HuH-7.5 (cell line): ENCODE measurements around the gene CTDSP2.
"Not testable (repeated sequence)": the region's sequence is repeated elsewhere in the genome, so short reads cannot be mapped to it uniquely, and the experiment has no call there.

Experiments used
- DNase-seq: peaks from one replicate; pipeline ENCODE4 v3.0.0; 2011; ENCODE audit warnings: low spot score

The CTDSP2 gene

DNA sequence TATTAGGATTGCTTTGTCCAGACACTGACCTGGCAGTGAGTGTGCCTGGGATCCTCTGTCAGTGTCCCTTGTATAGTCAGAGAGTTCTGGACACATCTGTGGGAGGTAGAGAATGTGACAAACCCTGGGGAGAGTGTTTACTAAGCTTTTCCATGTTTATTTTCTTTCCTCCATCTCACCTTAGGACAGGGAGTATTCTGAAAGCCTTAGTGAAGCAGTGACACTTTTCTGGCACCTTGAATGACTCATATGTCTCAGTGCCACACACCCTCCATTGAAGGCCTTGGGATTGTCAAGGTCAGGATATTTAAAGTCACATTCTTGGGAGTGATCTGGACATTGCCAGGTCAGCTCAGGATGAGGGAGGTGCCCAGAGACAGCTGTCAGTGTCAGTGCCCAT is 34.9 kb upstream of the CTDSP2 start:
- DNase-seq, result no peak

DNA sequence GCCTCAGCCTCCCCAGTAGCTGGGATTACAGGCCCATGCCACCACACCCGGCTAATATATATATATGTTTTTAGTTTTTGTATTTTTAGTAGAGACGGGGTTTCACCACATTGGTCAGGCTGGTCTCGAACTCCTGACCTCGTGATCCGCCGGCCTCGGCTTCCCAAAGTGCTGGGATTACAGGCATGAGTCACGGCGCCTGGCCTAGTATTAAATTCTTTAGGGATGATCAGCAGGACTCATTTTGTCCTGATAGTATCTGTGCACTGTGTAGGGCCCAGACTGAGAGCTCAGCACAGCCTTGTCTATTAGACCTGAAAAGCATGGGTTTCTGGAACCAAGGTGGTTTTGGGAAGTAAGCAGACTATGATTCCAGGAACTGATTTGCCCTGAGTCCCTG is 34.5 kb upstream of the CTDSP2 start:
- DNase-seq, result not testable (repeated sequence)

DNA sequence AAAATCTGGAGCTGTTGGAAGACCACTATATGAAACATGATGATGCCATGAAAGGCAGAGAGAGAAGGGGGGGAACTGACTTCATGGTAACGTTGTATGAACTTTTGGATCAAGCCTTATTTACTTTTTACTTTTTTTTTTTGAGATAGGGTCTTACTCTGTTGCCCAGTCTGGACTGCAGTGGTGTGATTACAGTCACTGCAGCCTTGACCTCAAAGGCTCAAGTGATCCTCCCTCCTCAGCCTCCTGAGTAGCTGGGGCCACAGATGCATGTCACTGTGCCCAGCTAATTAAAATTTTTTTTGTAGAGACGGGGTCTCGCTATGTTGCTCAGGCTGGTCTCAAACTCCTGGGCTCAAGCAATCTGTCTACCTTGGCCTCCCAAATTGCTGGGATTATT is 31.3 kb upstream of the CTDSP2 start:
- DNase-seq, result no peak

DNA sequence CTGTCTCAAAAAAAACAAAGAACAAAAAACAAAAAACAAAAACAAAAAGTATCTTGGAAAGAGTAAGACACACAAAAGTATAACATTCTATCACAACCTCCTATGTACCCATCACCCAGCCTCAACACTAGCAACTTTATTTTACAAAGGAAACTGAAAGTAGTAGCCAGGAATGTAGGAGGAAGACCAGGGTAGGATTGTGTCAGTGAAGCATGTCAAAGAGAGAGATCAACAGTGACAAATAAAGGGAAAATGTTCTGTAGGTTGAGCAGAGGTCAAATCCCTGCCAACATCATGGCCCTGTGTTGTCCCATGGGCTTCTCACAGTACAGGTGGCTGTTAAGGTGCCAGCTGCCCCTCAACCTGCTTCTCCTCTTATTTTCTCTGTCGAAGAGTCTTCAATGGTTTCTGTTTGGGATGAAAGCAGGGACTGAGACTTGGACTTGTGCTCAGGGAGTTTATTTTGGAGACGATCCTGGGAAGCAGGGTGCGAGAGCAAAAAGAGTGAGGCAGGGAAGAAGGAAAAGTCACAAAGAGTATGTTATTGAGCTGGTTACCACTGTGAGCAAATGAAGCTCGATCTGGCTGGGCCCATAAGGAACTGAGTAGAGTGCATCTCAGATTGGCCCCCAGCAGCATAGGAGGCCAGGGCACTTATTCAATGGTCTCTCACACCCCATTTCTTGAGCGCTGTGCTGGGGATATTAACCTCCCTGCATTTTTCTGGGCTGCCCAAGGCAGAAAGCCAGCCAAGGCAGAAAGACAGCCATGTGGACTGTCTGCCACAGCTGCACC is 29.4 kb upstream of the CTDSP2 start:
- no peak for DNase-seq

DNA sequence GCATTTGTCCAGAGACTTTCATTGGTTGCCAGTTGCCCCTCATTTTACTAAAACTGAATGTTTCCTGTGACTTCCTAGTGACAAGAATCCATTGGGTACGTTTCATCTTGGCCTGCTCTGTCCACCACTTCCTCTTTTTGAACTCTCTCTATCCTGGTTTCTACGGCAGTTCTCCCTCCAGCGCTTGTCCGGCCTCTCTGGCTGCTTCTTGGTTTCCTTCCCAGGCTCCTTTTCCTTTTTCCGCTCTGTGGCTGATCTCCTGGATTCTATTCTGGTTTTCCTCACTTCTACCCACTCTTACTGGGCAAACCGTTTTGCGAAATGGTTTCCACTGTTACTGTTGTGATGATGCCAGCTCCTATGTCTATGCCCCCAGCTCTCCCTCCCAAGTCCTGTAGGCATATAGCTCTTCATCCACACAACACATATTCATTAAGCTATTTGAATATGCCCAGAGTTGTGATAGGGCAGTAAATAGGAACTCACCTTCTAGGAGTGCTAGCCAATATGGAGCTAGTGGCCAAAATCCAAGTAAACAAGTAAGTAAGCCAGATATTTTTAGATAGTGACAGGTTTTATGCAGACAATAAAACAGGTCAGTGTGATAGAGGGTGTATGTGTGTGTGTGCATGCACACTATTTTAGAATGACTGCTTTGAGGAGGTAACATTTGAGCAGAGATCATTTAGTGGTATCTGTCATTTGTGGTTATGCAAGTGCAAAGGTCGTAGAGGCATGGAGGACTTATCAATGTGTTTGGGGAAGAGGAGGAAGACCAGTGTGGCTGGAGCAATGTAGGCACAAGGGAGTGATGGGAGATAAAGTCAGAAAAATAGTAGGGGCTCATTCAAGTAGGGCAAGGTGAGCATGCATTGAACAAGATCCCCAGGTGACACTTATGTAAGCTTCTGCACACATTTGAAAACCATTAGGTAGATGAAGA is 27.9 kb upstream of the CTDSP2 start:
- no peak for DNase-seq

DNA sequence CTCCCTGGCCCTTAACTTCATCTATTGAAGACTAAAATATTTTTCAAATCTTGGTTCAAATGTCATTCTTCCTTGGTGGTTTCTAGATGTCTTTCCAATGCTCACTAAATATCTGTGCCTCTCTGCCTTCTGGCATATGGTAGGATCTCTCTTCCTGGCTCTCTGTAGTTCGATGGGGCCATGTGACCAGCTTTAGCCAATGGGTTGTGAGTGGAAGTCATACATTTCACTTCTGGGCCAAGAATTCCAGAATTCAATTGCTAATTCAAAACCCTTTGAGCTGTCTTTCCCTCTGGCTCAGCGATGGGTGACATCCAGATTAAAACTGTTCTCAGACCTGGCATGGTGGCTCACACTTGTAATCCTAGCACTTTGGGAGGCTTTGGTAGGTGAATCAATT is 25.8 kb upstream of the CTDSP2 start:
- DNase-seq, result no peak

DNA sequence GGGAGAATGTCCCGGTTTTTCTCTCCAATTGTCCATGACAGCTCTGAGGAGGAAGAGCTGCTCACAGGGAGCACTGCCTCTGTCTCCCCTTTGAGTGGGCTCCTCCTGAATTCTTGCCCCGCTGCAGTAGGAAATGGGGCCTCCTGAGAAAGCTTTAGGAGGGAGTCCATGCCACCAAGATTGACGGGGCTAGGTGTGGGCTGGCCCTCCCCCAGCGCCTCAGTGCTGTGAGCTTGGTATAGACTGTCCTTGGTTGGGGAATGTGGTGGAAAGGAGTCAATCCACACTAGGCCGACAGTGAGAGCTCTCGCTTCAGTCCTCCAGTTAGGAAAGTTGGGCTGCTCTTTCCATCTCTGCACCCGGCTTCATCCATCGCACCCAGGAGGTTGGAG is 23.4 kb upstream of the CTDSP2 start:
- no peak for DNase-seq

DNA sequence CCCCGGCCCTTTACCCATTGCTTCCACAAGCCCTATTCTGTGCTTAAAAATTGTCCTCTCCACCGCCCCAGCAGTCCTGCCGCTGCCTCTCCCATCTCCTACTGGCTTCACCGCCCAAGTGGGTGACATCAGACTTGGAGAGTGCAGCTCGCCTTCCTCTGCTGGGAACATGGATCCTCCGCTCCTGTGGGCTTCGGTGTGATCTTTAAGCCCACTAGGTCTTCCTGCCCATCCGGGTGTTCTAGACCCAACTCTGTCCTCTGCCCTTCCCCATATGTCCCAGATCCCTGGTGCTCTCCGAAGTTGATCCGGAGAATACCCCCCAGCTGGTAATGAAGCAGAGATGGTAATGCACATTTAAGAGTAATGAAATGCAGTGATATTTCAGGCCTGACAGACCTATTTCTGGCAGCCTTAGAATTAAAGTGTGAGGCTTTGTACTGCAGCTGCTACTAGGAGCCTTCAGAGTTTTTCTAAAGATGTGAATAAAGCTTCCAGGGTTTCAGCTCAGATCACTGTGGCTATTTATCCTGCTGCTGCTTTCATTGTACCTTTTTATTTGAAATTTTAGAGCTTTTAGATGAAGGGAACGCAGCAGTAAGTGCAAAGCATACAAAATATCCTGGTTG is 22.9 kb upstream of the CTDSP2 start:
- DNase-seq, result no peak

DNA sequence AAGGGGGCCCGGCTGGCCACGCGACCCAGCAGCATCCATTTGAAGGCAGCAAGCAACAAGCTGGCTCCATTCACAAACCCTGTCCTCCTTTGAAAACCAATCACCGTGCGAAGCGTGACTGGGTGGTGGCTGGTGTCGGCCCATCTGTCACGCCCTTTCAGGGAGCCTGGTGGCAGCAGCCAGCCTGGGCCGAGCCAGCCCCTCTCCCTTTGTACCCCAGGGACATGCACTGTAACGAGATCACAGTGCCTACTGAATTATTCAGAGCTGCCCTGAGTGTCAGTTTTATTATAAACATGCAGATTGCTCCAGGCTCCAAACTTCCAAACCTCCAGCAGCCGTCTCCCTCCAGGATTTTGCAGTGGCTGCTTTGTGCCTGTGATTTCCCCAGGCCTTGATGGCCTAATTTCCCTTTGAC is 22.3 kb upstream of the CTDSP2 start:
- DNase-seq, result no peak

DNA sequence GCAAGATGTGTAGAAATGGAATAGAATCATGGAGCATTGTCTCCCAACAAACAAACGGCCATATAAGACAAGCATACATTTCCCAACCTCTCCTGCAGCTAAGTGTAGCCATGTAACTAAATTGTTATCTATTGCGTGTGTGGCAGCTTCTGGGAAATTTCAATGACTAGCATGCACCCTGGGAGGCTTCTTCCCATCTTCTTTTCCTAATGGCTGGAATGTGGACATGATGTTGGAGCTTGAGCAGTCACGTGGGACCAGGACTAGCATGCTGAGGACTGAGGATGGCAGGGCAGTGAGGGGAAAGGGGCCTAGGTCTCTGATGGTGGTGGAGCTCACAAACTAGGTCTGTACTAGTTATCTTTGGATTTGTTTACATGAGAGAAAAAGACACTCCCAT is 21.7 kb upstream of the CTDSP2 start:
- no peak for DNase-seq

DNA sequence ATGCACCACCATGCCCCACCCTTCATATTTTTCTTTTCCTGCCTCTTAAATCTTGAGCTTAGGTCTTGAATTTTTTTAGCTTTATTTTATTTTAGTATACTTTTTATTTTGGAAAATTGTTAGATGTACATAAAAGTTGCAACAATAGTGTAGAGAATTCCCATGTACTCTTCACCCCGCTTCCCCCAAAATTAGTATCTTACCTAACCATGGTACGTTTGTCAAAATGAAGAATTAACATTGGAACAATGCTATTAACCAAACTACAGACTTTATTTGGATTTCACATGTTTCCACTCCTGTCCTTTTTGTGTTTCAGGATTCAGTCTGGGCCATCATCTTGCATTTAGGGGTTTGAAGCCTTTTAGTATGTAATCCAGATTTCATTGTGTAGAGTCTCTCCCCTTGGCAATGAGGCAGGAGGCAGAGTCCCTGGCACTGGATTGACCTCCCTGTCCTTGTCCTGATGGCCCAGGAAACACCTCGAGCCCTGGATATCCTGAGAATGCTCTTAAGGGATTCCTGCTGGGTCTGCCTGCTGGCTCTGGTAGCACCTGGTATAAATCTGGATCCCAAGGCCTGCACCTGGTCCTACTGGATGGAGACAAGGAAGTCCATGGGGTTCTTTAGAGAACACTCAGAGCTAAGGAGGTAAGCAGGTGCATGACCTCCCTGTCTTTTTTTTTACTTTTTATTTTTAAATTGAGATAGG is 19.9 kb upstream of the CTDSP2 start:
- DNase-seq, result no peak

DNA sequence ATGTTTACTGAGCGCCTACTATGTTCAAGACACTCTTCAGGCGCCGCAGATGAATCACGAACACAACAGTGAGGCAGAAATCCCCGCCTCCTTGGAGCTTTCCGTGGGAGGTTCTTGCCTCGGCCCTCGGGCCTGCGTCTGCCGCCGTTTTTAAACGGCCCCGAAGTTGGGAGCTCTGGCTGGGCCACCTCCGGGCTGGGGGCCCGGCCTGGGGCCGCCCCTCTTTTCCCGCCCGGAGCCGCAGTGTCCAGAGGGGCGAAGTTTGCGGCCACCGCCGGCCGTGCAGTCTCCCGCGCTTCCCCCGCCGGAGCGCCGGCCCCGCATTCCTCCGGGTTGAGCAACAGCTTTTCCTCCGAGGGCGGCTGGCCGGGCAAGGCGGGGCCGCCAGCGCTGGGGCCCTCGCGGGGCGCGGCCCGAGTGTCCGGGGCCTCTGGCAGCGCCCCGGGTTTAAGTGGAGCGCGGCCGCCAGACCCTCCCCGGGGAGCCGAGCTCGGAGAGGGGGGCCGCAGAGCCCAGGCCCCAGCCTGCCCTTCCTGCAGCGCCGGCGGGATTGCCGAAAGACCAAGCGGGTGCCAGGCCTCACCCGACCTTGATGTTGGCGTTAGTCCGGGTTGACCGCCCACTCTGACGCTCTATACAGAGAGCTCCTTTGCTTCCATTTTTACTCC is 18.7 kb upstream of the CTDSP2 start:
- peak; percentile 87 for DNase-seq

DNA sequence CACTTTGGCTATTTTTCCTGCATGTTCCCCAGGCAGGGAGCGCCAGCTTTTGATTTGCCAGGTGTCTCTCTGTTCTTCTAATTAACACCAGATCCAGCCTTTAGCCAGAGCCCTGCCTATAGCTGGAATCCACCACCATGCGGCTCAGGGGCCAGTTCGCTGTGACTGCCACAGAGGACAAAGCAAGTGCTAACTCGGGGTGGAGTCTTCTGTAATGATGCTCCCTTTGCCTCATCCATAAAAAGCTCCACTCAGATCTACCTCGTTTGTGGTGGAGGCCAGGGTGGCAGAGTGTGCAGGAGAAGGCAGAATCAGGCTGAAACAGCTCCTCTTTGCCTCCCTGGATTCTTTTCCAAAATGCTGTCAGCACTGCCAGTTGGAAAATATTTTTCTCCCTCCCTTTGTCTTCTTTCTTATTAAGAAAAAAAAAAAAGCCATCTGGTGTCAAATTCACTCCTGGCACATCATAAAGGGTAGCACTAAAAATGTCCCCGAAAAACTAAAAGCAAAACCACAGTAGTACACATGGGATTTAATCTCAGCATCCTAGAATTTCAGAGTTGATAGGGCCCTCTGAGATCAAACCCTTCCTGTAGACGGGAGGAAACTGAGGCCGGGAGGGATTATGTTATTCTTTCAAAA is 18.0 kb upstream of the CTDSP2 start:
- peak; percentile 47 for DNase-seq

DNA sequence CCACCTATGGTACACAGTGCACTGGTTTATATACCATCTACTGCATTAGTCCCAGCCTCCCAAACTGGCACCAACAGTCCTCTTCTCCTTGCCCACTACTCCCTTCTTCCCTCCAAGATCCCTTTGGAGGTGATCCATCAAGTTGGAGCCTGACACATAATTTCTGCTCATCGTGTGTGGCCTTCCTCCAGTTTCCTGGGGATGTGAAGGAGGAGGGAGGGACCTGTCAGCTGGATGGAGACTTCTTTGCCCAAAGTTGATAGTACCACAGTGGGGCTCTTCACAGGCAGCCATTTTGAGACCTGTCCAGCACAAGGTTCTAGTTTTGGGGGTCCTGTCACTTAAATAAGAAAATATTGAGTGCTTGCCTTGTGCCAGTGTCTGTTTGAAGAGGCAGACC is 17.1 kb upstream of the CTDSP2 start:
- DNase-seq, result no peak

DNA sequence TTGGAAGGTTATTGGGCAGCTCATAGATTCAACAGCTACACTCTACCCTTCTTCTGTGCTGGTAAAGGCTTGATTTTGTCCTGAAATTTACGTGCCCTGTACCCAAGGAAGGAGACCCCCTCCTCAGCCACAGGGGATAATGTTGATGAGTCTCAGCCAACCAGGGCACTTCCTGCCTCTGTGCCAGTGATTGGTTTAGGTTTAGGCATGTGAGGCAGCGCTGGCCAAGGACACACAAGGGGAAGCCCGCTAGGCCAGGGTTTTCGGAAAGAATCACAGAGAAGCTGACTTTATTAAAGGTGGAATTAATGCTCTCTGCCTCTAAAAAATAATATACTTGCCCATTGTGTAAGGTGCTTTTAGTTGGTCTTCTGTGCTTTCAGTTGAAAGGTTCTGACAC is 15.4 kb upstream of the CTDSP2 start:
- no peak for DNase-seq

DNA sequence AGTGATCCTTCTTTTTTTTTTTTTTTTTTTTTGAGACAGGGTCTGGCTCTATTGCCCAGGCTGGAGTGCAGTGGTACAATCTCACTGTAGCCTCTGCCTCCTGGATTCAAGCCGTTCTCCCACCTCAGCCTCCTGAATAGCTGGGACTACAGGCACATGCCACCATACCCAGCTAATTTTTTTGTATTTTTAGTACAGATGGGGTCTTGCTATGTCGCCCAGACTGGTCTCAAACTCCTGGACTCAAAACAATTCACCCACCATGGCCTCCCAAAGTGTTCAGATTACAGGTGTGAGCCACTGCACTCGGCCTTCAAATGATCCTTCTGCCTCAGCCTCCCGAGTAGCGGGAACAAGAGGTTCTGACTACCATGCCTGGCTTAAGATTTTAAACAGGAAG is 14.4 kb upstream of the CTDSP2 start:
- DNase-seq, result not testable (repeated sequence)

DNA sequence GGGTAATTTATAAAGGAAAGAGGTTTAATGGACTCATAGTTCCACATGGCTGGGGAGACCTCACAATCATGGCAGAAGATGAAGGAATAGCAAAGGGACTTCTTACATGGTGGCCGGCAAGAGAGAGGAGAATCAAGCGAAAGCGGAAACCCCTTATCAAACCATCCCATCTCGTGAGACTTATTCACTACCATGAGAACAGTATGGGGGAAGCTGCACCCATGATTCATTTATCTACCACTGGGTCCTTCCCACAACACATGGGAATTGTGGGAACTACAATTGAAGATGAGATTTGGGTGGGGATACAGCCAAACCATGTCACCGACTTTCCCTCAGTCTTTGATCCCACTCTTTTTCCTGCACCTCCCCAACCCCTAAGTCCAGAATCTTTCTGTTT is 12.6 kb upstream of the CTDSP2 start:
- DNase-seq, result no peak

DNA sequence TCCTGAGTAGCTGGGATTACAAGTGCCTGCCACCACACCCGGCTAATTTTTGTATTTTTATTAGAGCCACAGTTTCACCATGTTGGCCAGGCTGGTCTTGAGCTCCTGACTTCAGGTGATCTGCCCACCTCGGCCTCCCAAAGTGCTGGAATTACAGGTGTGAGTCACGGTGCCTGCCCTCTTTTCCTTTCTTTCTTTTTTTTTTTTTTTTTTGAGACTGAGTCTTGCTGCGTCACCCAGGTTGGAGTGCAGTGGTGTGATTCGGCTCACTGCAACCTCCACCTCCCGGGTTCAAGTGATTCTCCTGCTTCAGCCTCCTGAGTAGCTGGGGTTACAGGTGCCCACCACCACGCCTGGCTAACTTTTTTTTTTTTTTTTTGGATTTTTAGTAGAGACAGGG is 11.6 kb upstream of the CTDSP2 start:
- DNase-seq, result not testable (repeated sequence)

DNA sequence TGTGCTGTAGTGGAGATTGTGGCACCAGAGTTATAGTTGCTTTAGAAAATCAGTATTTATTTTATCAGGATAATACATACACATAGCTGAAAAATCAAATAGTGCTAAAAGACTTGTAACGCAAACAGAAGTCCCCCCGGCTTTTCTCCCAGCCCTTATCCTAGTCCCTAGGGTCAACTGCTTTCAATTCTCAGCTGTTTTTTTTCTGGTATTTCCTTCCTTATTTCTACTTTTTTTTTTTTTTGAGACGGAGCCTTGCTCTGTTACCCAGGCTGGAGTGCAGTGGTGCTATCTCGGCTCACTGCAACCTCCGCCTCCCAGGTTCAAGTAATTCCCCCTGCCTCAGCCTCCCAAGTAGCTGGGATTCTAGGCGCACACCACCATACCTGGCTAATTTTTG is 8.4 kb upstream of the CTDSP2 start:
- no peak for DNase-seq

DNA sequence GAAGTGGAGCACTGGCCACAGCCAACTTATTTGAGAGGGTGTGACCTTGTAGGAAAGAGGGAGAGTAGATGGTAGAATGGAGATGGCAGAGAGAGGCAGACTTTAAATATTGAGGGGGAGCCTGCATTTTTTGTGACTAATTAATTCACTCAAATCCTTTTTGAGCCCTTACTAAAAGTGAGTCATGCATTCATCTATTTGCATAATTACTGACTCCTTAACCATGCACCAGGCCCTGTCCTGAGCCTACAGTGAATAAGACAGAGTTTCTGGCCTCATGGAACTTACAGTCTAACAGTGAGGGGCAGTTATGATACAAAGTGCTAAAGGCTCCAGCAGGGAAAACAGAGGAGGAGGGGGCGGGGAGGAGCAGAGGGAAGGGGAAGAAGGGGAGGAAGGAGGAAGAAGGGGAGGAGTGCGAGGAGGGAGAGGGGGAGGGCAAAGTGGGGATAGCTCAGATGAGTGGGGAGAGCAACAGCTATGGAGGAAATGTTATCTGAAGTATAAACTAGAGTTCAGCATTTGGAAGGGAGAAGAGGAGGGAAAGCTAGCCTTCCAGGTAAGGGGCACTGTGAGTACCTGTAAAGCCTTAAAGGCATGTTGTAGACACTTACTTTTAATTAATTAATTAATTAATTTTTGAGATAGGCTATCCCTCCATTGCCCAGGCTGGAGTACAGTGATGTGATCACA is 7.5 kb upstream of the CTDSP2 start:
- no peak for DNase-seq
